Thoracic aorta (tissue), 2 donors: ENCODE data around the gene CIB4. TPM values are rescaled to one million over a fixed set of nuclear protein-coding genes. Genes with fewer than 3 reads are reported as not detected.

Experiments used
- ATAC-seq: fragments of 150-250 bp; one replicate; pipeline ENCODE4 v1.8.0; 2017; ENCODE audit warnings: low read depth; ENCODE audit not compliant: insufficient number of reproducible peaks, low FRiP score
- DNase-seq: peaks from one replicate; pipeline ENCODE4 v3.0.0-alpha.2; 2020; ENCODE audit warnings: low spot score
- H3K27ac ChIP-seq, 2 donors: fragments of 200-600 bp; sonication (generic); 1 replicate in 1 of 2; 2 replicates in 1 of 2; pipeline ENCODE4 v1.5.1; 2016; ENCODE audit warnings: mild to moderate bottlenecking in 2 of 2, moderate library complexity in 2 of 2
- H3K27me3 ChIP-seq: fragments of 200-600 bp; sonication (generic); replicated peaks from 2 replicates; pipeline ENCODE4 v1.6.0; 2016; ENCODE audit warnings: mild to moderate bottlenecking; ENCODE audit not compliant: insufficient read depth
- H3K36me3 ChIP-seq: fragments of 200-600 bp; sonication (generic); one replicate; pipeline ENCODE4 v1.5.1; 2016
- H3K4me1 ChIP-seq, 2 donors: fragments of 200-600 bp; sonication (generic); 1 replicate in 1 of 2; 2 replicates in 1 of 2; pipeline versions ENCODE4 v1.5.1 to v1.6.0; 2016; ENCODE audit warnings: low read depth in 2 of 2, mild to moderate bottlenecking in 1 of 2; ENCODE audit not compliant: control insufficient read depth in 1 of 2
- H3K4me3 ChIP-seq: fragments of 200-600 bp; sonication (generic); 2 replicates; pipeline ENCODE4 v1.5.1; 2016; ENCODE audit warnings: mild to moderate bottlenecking
- H3K9me3 ChIP-seq: fragments of 200-600 bp; sonication (generic); 2 replicates; pipeline ENCODE4 v1.5.1; 2016
- CTCF ChIP-seq: fragments of 200-600 bp; sonication (generic); IDR thresholded peaks from one replicate; pipeline ENCODE4 v1.5.1; 2019; ENCODE audit warnings: antibody characterized with exemption
- total RNA-seq, 2 donors: library from RNA; depleted of rRNA; stranded (reverse); fragments of >200 nt; gene quantifications; one replicate each; pipeline versions ENCODE4 v1.1.0 to v1.2.3, GENCODE V29; 2016

Gene CIB4
- total RNA-seq, 2 donors from 2014 or later: not detected

GRCh38 chr2:26573241-26573925 is 67.8 kb downstream of the CIB4 start:
- no peak for TF ChIP-seq CTCF
- H3K27ac ChIP-seq: no peak overlapping the region
- no peaks in the 10 kb centered on the region for H3K4me1 ChIP-seq
- H3K36me3 ChIP-seq: no peaks in the 10 kb centered on the region
- H3K4me3 ChIP-seq: no peak overlapping the region
- H3K27me3 ChIP-seq: no peaks in the 10 kb centered on the region
- DNase-seq (no peak), ATAC-seq (no peak)
- H3K9me3 ChIP-seq: no peaks in the 10 kb centered on the region

- Histone ChIP-seq H3K4me1 (no peaks in the 10 kb centered on the region), H3K27me3 (no peaks in the 10 kb centered on the region), H3K9me3 (no peaks in the 10 kb centered on the region), H3K36me3 (no peaks in the 10 kb centered on the region), H3K27ac (no peak overlapping the region), H3K4me3 (no peak overlapping the region)
- ATAC-seq: no peak
- TF ChIP-seq CTCF: no peak
- no peak for DNase-seq
Measured at GRCh38 chr2:26572591-26572990, 68.6 kb downstream of the CIB4 start.

DNA sequence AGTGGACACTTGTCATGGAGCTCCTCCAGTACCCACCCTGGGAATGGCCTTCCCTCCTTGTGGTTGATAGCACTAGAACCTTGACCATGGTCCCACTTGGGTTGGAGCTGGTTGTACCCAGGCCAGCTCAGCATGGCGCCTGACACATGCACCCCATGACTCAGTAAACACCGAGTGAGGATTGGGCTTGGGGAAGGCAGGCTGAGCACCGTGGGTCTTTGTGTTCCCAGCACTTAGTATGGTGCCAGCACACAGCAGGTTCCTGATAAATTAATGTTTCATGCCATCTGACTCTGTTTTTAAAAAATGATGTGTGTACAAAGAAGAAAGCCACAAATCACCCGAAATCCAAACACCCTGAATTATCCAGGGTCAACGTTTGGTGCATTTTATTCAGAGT is 69.8 kb downstream of the CIB4 start:
- no peaks in the 10 kb centered on the region for H3K36me3 ChIP-seq
- no peak for TF ChIP-seq CTCF
- no peak overlapping the region for H3K27ac ChIP-seq
- H3K4me1 ChIP-seq: no peaks in the 10 kb centered on the region
- ATAC-seq (no peak), DNase-seq (no peak)
- no peak overlapping the region for H3K4me3 ChIP-seq
- no peaks in the 10 kb centered on the region for H3K27me3 ChIP-seq
- no peaks in the 10 kb centered on the region for H3K9me3 ChIP-seq

GRCh38 chr2:26570083-26570430 is 71.1 kb downstream of the CIB4 start:
- Histone ChIP-seq H3K27ac (no peak overlapping the region), H3K27me3 (no peaks in the 10 kb centered on the region), H3K4me3 (no peak overlapping the region), H3K4me1 (no peaks in the 10 kb centered on the region), H3K9me3 (no peaks in the 10 kb centered on the region), H3K36me3 (no peaks in the 10 kb centered on the region)
- DNase-seq: no peak
- TF ChIP-seq CTCF: no peak
- ATAC-seq: no peak

- TF ChIP-seq CTCF: no peak
- no peak for ATAC-seq
- no peaks in the 10 kb centered on the region for H3K36me3 ChIP-seq
- DNase-seq: no peak
- H3K4me3 ChIP-seq: no peak overlapping the region
- no peaks in the 10 kb centered on the region for H3K4me1 ChIP-seq
- no peaks in the 10 kb centered on the region for H3K9me3 ChIP-seq
- H3K27me3 ChIP-seq: no peaks in the 10 kb centered on the region
- H3K27ac ChIP-seq: no peak overlapping the region
Measured at GRCh38 chr2:26569216-26570082, 71.7 kb downstream of the CIB4 start.
